ENCODE results near the gene PRKAB2. TPM values are rescaled to one million over a fixed set of nuclear protein-coding genes. Genes with fewer than 3 reads are reported as not detected.
"Not testable (repeated sequence)": the region's sequence is repeated elsewhere in the genome, so short reads cannot be mapped to it uniquely, and the experiment has no call there.

PRKAB2 gene
- total RNA-seq, 6 experiments from 2014 or later, result 8.7 to 13.2 (median 11.5) TPM

DNA sequence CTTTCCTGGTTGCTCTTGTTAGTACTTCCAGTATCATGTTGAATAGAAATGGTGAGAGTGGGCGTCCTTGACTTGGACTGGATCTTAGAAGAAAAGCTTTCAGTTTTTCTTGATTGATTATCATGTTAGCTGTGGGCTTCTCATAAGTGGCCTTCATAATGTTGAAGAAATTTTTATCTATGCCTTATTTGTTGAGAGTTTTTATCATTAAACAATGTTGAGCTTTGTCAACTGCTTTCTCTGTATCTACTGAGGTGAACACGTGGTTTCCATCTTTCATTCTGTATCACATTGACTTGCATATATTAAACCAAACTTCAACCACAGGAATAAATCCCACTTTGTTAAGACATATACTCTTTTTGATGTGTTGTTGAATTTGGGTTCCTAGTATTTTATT lies 29.4 kb downstream of the PRKAB2 start:
- Mint-ChIP-seq H3K9me3 (no peaks in the 10 kb centered on the region), H3K27me3 (ENCODE audit: insufficient read depth) (no peaks in the 10 kb centered on the region; the same call in 1 of the 2 replicates), H3K27ac (no peak overlapping the region), H3K36me3 (ENCODE audit: low read depth) (no peaks in the 10 kb centered on the region), H3K4me3 (no peak overlapping the region), H3K4me1 (ENCODE audit: low read depth) (no peaks in the 10 kb centered on the region)
- DNase-seq, result no peak
- TF ChIP-seq CTCF (IDR thresholded peaks at IDR 0.05), result no peak

- not testable (repeated sequence) for H3K4me1 Mint-ChIP-seq (ENCODE audit: low read depth); H3K4me3 Mint-ChIP-seq; H3K9me3 Mint-ChIP-seq; H3K36me3 Mint-ChIP-seq (ENCODE audit: low read depth); H3K27me3 Mint-ChIP-seq (ENCODE audit: insufficient read depth); H3K27ac Mint-ChIP-seq; DNase-seq
Measured at GRCh38 chr1:147130721-147131120, 41.5 kb downstream of the PRKAB2 start.

- Mint-ChIP-seq H3K4me1 (ENCODE audit: low read depth) (no peaks in the 10 kb centered on the region), H3K4me3 (no peak overlapping the region), H3K9me3 (no peaks in the 10 kb centered on the region), H3K27ac (no peak overlapping the region), H3K27me3 (ENCODE audit: insufficient read depth) (peaks cover 7% of the 10 kb centered on the region), H3K36me3 (ENCODE audit: low read depth) (no peaks in the 10 kb centered on the region)
- DNase-seq, result no peak
- no peak for TF ChIP-seq CTCF (IDR thresholded peaks at IDR 0.05)
Measured at GRCh38 chr1:147129116-147129873, 43.0 kb downstream of the PRKAB2 start.

DNA sequence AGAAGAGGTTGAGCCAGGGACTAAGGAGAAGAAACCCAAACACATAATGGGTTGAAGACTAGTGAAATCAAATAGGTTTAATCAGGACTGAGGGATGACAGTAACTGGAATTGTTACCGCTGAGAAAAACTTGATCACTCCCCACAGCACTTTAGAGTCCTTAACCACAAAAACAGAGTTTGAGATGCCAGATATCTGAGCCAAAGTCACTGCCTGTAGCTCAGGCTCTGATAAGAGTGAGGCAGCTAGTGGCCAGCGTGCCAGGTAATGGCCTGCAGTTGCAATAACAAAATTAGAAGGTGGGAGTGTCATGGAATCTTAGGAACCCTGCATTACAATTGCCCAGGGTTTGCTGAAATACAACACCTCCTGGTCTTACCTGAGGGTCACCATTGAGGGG lies 48.0 kb downstream of the PRKAB2 start:
- Mint-ChIP-seq H3K27ac (no peak overlapping the region), H3K4me1 (ENCODE audit: low read depth) (no peaks in the 10 kb centered on the region), H3K27me3 (ENCODE audit: insufficient read depth) (peaks cover 4% of the 10 kb centered on the region; the same call in 1 of the 2 replicates), H3K36me3 (ENCODE audit: low read depth) (no peaks in the 10 kb centered on the region), H3K9me3 (no peaks in the 10 kb centered on the region), H3K4me3 (no peak overlapping the region)
- no peak for TF ChIP-seq CTCF (IDR thresholded peaks at IDR 0.05)
- DNase-seq, result no peak

DNA sequence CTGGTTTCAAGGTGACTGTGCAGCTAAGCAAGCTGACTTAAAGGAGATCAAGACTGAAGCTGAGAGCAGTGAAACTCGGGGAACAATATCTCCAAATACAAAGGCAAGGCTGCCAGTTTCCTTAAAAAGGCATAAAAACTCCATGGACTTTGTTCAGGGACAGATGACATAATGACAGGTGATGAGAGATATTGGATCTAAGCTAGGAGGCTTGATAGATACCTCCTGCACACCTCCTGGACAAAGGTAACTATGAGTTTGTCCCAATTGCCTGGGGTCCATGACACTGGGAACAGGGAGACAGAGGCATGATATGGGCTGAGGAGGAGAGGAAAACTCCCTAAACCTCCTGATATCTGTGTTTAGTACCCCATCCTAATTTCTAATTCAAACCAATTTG lies 55.2 kb downstream of the PRKAB2 start:
- no peak for DNase-seq
- Mint-ChIP-seq H3K27me3 (ENCODE audit: insufficient read depth) (peaks cover 2% of the 10 kb centered on the region), H3K4me3 (no peak overlapping the region), H3K36me3 (ENCODE audit: low read depth) (no peaks in the 10 kb centered on the region), H3K4me1 (ENCODE audit: low read depth) (no peaks in the 10 kb centered on the region), H3K9me3 (no peaks in the 10 kb centered on the region), H3K27ac (no peak overlapping the region)
- TF ChIP-seq CTCF (IDR thresholded peaks at IDR 0.05), result no peak

DNA sequence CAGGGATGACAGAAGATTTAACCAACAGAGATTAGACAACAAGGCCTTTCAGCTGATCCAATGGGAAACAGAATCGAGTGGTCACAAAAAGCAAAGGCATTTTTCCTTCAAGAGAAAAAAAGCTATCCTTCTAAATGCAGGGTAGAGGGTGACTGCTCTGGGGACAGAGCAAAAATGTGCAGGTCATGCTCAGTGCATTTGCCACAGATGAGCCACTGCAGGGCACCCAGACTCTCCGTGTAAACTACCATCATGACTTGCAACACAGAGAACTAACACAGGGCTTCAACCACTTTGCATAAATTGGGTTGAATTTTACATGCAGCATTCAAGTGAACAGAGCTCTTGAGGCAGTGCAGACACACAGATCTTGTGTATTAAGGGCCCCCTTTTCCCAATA lies 56.8 kb downstream of the PRKAB2 start:
- H3K4me3 Mint-ChIP-seq, result no peak overlapping the region
- no peak overlapping the region for H3K27ac Mint-ChIP-seq
- DNase-seq, result no peak
- no peak for TF ChIP-seq CTCF (IDR thresholded peaks at IDR 0.05)
- peaks cover 2% of the 10 kb centered on the region for H3K27me3 Mint-ChIP-seq (ENCODE audit: insufficient read depth)
- H3K9me3 Mint-ChIP-seq, result no peaks in the 10 kb centered on the region
- H3K4me1 Mint-ChIP-seq (ENCODE audit: low read depth), result no peaks in the 10 kb centered on the region
- H3K36me3 Mint-ChIP-seq (ENCODE audit: low read depth), result no peaks in the 10 kb centered on the region

DNA sequence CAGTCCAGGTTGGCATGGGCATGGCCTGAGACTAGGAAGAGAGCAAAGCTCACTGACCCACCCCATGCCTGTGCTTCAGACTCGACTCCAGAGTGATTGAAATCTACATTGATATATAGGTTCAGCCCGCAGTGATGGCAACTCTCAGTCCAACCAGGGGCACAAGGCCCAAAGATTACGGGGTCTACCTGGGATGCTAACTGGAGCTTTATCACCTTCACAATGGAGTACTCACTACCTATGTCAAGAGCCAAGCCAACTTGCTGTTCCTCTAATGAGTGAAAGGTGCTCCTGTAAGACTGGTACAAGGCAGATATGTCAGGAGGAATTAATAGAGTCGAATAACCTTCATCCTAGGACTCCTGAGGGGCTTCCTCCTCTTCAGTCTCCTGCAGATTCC lies 57.2 kb downstream of the PRKAB2 start:
- not testable (repeated sequence) for H3K4me1 Mint-ChIP-seq (ENCODE audit: low read depth); H3K4me3 Mint-ChIP-seq; H3K27me3 Mint-ChIP-seq (ENCODE audit: insufficient read depth); DNase-seq; H3K36me3 Mint-ChIP-seq (ENCODE audit: low read depth); H3K9me3 Mint-ChIP-seq; H3K27ac Mint-ChIP-seq

DNA sequence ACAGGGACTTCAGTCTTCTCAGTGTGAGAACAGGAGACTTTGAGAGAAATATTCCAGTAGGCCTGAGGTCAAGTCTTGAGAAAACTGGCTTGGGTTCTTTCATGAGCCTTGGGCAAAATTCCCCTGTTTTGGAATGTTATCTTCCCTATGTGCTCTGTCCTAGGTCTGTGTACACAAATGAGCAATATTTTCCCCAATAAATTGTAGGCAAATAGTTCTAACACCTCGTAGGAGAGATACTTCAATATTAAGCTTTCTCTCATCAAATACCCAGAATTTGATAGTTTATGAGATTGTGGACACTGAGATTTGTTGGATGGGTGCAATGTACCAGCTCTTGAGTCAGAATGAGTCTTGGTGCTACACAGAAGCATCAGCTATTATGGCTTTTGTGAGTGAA lies 57.9 kb downstream of the PRKAB2 start:
- not testable (repeated sequence) for H3K27me3 Mint-ChIP-seq (ENCODE audit: insufficient read depth)

More for the DNA sequence above, 57.9 kb downstream of the PRKAB2 start:
- DNase-seq; H3K9me3 Mint-ChIP-seq; H3K4me1 Mint-ChIP-seq (ENCODE audit: low read depth); H3K27ac Mint-ChIP-seq; H3K4me3 Mint-ChIP-seq; H3K36me3 Mint-ChIP-seq (ENCODE audit: low read depth): not testable (repeated sequence)

All from HFFc6 (cell line).